MM.1S (cell line): Measurements from ENCODE around the gene SHANK3.

Experiments used
- DNase-seq: peaks from one replicate; pipeline ENCODE4 v3.0.0-alpha.2; 2015
- H2AFZ ChIP-seq: fragments of 300-600 bp; sonication (generic); 2 replicates; pipeline ENCODE4 v1.6.0; 2016; ENCODE audit warnings: antibody characterized with exemption, low read length
- H3F3A ChIP-seq: fragments of 300-600 bp; sonication (generic); 2 replicates; pipeline ENCODE4 v1.6.1; 2016; ENCODE audit warnings: mild to moderate bottlenecking, antibody characterized with exemption, low read length, moderate library complexity, mixed read lengths; ENCODE audit not compliant: insufficient read depth
- H3K27ac ChIP-seq: fragments of 300-600 bp; sonication (generic); 2 replicates; pipeline ENCODE4 v1.5.1; 2016; ENCODE audit warnings: mild to moderate bottlenecking, low read length
- H3K27me3 ChIP-seq: fragments of 300-600 bp; sonication (generic); replicated peaks from 2 replicates; pipeline ENCODE4 v1.6.0; 2016; ENCODE audit warnings: low read length; ENCODE audit not compliant: insufficient read depth
- H3K36me3 ChIP-seq: fragments of 300-600 bp; sonication (generic); replicated peaks from 2 replicates; pipeline ENCODE4 v1.6.1; 2016; ENCODE audit warnings: mild to moderate bottlenecking, low read length, mixed read lengths; ENCODE audit not compliant: insufficient read depth
- H3K4me1 ChIP-seq: fragments of 300-600 bp; sonication (generic); 2 replicates; pipeline ENCODE4 v1.6.1; 2016; ENCODE audit warnings: low read length, mixed read lengths
- H3K4me2 ChIP-seq: fragments of 300-600 bp; sonication (generic); 2 replicates; pipeline ENCODE4 v1.6.0; 2016; ENCODE audit warnings: low read depth, low read length
- H3K4me3 ChIP-seq: fragments of 300-600 bp; sonication (generic); 2 replicates; pipeline ENCODE4 v1.5.1; 2016; ENCODE audit warnings: low read length, mixed read lengths
- H3K79me2 ChIP-seq: fragments of 300-600 bp; sonication (generic); 2 replicates; pipeline ENCODE4 v1.6.1; 2016; ENCODE audit warnings: mixed run types, low read length, mixed read lengths
- H3K9ac ChIP-seq: fragments of 300-600 bp; sonication (generic); 2 replicates; pipeline ENCODE4 v1.6.1; 2016; ENCODE audit warnings: low read length, mixed read lengths
- H3K9me2 ChIP-seq: fragments of 300-600 bp; sonication (generic); replicated peaks from 2 replicates; pipeline ENCODE4 v1.6.1; 2016; ENCODE audit warnings: mild to moderate bottlenecking, low read length, mixed read lengths; ENCODE audit not compliant: insufficient read depth
- H3K9me3 ChIP-seq: fragments of 300-600 bp; sonication (generic); replicated peaks from 2 replicates; pipeline ENCODE4 v1.6.1; 2016; ENCODE audit warnings: mild to moderate bottlenecking, low read length, mixed read lengths; ENCODE audit not compliant: insufficient read depth
- H4K20me1 ChIP-seq: fragments of 300-600 bp; sonication (generic); 2 replicates; pipeline ENCODE4 v1.6.1; 2016; ENCODE audit warnings: mild to moderate bottlenecking, low read length, moderate library complexity, mixed read lengths; ENCODE audit not compliant: insufficient read depth
- CTCF ChIP-seq: fragments of 300-600 bp; sonication (generic); IDR thresholded peaks from 2 replicates; pipeline ENCODE4 v1.5.1; 2016; ENCODE audit warnings: antibody characterized with exemption, low read length, mixed read lengths
- EZH2 ChIP-seq: fragments of 300-600 bp; sonication (generic); optimal IDR thresholded peaks from 2 replicates; pipeline ENCODE3; 2017; ENCODE audit warnings: low read depth, mild to moderate bottlenecking, antibody characterized with exemption, low read length, mixed read lengths
- EZH2phosphoT487 ChIP-seq: fragments of 300-600 bp; sonication (generic); IDR thresholded peaks from 2 replicates; pipeline ENCODE4 v1.6.1; 2018; ENCODE audit warnings: antibody characterized with exemption, low read length

The SHANK3 gene

GRCh38 chr22:50708996-50709395, 36.4 kb downstream of the SHANK3 start:
- no peak for TF ChIP-seq EZH2
- TF ChIP-seq EZH2phosphoT487: no peak
- no peak for TF ChIP-seq CTCF
- no peaks in the 10 kb centered on the region for H3K9me2 ChIP-seq
- no peaks in the 10 kb centered on the region for H3K27me3 ChIP-seq
- H3K4me1 ChIP-seq: no peaks in the 10 kb centered on the region
- no peak overlapping the region for H3K27ac ChIP-seq
- no peaks in the 10 kb centered on the region for H3K36me3 ChIP-seq
- no peaks in the 10 kb centered on the region for H3K9me3 ChIP-seq
- no peak overlapping the region for H3K9ac ChIP-seq
- no peak overlapping the region for H3K4me2 ChIP-seq
- DNase-seq: no peak
- peaks cover 3% of the 10 kb centered on the region; the same call in 1 of the 2 replicates for H3K79me2 ChIP-seq
- no peaks in the 10 kb centered on the region for H3F3A ChIP-seq
- H3K4me3 ChIP-seq: no peak overlapping the region
- no peaks in the 10 kb centered on the region for H4K20me1 ChIP-seq
- no peak overlapping the region for H2AFZ ChIP-seq

DNA sequence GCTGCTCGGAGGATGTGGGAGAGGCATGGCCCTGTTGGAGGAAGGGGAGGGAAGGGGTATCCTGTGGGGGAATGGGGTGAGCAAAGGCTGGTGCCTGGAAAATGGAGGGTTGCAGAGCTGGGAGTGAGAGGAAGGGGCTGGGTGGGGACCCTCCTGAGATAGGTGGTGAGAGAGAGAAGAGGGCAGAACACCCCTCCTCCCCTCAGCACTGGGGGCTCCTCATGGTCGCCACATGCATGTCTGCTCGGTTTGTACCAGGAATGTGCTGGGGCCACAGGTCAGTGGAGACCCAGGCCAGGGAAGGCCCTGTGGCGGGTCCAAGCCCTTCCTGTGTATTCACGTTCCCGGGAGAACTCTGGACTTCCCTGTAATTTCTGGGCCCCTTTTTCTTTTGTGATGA, 37.6 kb downstream of the SHANK3 start:
- H3F3A ChIP-seq: no peaks in the 10 kb centered on the region
- H3K27ac ChIP-seq: no peak overlapping the region
- H3K9ac ChIP-seq: no peak overlapping the region
- H3K4me2 ChIP-seq: no peak overlapping the region
- H3K9me2 ChIP-seq: no peaks in the 10 kb centered on the region
- DNase-seq: no peak
- H2AFZ ChIP-seq: no peak overlapping the region
- TF ChIP-seq CTCF (no peak), EZH2 (no peak), EZH2phosphoT487 (no peak)
- no peaks in the 10 kb centered on the region for H3K4me1 ChIP-seq
- H3K4me3 ChIP-seq: no peak overlapping the region
- no peaks in the 10 kb centered on the region for H4K20me1 ChIP-seq
- no peaks in the 10 kb centered on the region for H3K27me3 ChIP-seq
- H3K79me2 ChIP-seq: peaks cover 3% of the 10 kb centered on the region; the same call in 1 of the 2 replicates
- no peaks in the 10 kb centered on the region for H3K36me3 ChIP-seq
- H3K9me3 ChIP-seq: no peaks in the 10 kb centered on the region

- H3K4me3 ChIP-seq: no peak overlapping the region
- H3F3A ChIP-seq: no peaks in the 10 kb centered on the region
- H3K9me2 ChIP-seq: no peaks in the 10 kb centered on the region
- H4K20me1 ChIP-seq: no peaks in the 10 kb centered on the region
- H2AFZ ChIP-seq: no peak overlapping the region
- H3K4me2 ChIP-seq: no peak overlapping the region
- TF ChIP-seq CTCF (no peak), EZH2phosphoT487 (no peak), EZH2 (no peak)
- no peaks in the 10 kb centered on the region for H3K36me3 ChIP-seq
- peaks cover 2% of the 10 kb centered on the region; the same call in 1 of the 2 replicates for H3K79me2 ChIP-seq
- no peaks in the 10 kb centered on the region for H3K27me3 ChIP-seq
- no peaks in the 10 kb centered on the region for H3K4me1 ChIP-seq
- H3K27ac ChIP-seq: no peak overlapping the region
- no peaks in the 10 kb centered on the region for H3K9me3 ChIP-seq
- DNase-seq: no peak
- no peak overlapping the region for H3K9ac ChIP-seq
Measured at GRCh38 chr22:50710886-50711285, 38.3 kb downstream of the SHANK3 start.
